GM12892 (cell line): ENCODE data around the gene CA6.

Source experiments
- POLR2A ChIP-seq: IDR thresholded peaks from 2 replicates; pipeline ENCODE4 v1.6.1; 2011; ENCODE audit warnings: low read depth, low read length, control low read depth
- TAF1 ChIP-seq: IDR thresholded peaks from 2 replicates; pipeline ENCODE4 v1.6.1; 2011; ENCODE audit warnings: low read depth, mild to moderate bottlenecking, control low read depth, low read length, borderline replicate concordance

GRCh38 chr1:8987881-8988617 is 42.4 kb downstream of the CA6 start:
- TF ChIP-seq TAF1, result no peak
- no peak for TF ChIP-seq POLR2A
